ENCODE results near the gene TMA7B.

GRCh38 chr22:40008726-40009291 is 48.6 kb downstream of the TMA7B start:
- no peak for TF ChIP-seq POLR2A (IDR thresholded peaks at IDR 0.05)
- no peak for TF ChIP-seq CTCF (IDR thresholded peaks at IDR 0.05 in 8 of 11, conservative IDR thresholded peaks at IDR 0.05 in 3 of 11)
- no peak for TF ChIP-seq POLR2AphosphoS5 (IDR thresholded peaks at IDR 0.05)
